Esophagus squamous epithelium (tissue), 4 donors: ENCODE measurements around the gene UBAC2.
"Not testable (repeated sequence)": the region's sequence is repeated elsewhere in the genome, so short reads cannot be mapped to it uniquely, and the experiment has no call there.

Source experiments
- POLR2A ChIP-seq, 4 donors: fragments of 450-650 bp; IDR thresholded peaks; one replicate each; pipeline ENCODE4 v1.6.1; 2017; ENCODE audit warnings: antibody characterized with exemption in 4 of 4, mild to moderate bottlenecking in 4 of 4, moderate library complexity in 3 of 4
- TF ChIP-seq, protein P1 (sequence below), 6 experiments: fragments of 450-650 bp in 4 of 6; fragments of 200-600 bp in 2 of 6; sonication (generic) in 2 of 6; IDR thresholded peaks; one replicate each; pipeline ENCODE4 v1.5.1; 2016 to 2019; ENCODE audit warnings: antibody characterized with exemption in 6 of 6, mild to moderate bottlenecking in 4 of 6, moderate library complexity in 4 of 6

GRCh38 chr13:99249606-99250005 is 49.0 kb downstream of the UBAC2 start:
- TF ChIP-seq, protein P1, sequence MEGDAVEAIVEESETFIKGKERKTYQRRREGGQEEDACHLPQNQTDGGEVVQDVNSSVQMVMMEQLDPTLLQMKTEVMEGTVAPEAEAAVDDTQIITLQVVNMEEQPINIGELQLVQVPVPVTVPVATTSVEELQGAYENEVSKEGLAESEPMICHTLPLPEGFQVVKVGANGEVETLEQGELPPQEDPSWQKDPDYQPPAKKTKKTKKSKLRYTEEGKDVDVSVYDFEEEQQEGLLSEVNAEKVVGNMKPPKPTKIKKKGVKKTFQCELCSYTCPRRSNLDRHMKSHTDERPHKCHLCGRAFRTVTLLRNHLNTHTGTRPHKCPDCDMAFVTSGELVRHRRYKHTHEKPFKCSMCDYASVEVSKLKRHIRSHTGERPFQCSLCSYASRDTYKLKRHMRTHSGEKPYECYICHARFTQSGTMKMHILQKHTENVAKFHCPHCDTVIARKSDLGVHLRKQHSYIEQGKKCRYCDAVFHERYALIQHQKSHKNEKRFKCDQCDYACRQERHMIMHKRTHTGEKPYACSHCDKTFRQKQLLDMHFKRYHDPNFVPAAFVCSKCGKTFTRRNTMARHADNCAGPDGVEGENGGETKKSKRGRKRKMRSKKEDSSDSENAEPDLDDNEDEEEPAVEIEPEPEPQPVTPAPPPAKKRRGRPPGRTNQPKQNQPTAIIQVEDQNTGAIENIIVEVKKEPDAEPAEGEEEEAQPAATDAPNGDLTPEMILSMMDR (IDR thresholded peaks at IDR 0.05) = not testable (repeated sequence)
- TF ChIP-seq POLR2A (IDR thresholded peaks at IDR 0.05) = not testable (repeated sequence)
